Activated naive CD4-positive, alpha-beta T cell treated with anti-CD3 and anti-CD28 coated beads, Interleukin-2, amount 50 U/mL, for 24 hours (primary cell): ENCODE data around the gene TBC1D13.
A peak's percentile ranks its signal among the peaks of the same experiment; 100 is the strongest.

ENCODE experiments used
- H3K27ac Mint-ChIP-seq: one replicate; pipeline ENCODE4 v1.8.0; 2021; ENCODE audit warnings: mild to moderate bottlenecking, mixed read lengths
- H3K27me3 Mint-ChIP-seq: one replicate; pipeline ENCODE4 v1.8.0; 2021; ENCODE audit warnings: mixed read lengths
- H3K36me3 Mint-ChIP-seq: one replicate; pipeline ENCODE4 v1.8.0; 2021; ENCODE audit warnings: mixed read lengths
- H3K4me1 Mint-ChIP-seq: one replicate; pipeline ENCODE4 v1.8.0; 2021; ENCODE audit warnings: mixed read lengths
- H3K4me3 Mint-ChIP-seq: one replicate; pipeline ENCODE4 v1.8.0; 2021; ENCODE audit warnings: mild to moderate bottlenecking, mixed read lengths
- H3K9me3 Mint-ChIP-seq: one replicate; pipeline ENCODE4 v1.8.0; 2021; ENCODE audit warnings: mixed read lengths

TBC1D13 gene

DNA sequence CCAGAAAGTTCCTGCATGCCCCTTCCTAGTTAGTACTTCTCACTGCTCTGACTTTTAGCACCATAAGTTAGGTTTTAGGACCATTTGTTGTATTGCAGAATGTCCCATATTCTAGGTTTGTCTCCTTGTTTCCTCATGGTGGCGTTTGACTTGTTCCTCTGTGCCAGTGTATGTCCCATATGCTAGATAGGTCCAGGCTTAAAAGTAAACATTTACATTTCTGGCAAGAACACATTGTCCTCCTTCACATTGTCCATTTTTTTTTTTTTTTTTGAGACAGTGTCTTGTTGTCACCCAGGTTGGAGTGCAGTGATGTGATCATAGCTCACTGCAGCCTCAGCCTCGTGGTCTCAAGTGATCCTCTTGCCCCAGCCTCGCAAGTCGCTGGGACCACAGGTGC, 15.4 kb downstream of the TBC1D13 start:
- Mint-ChIP-seq H3K27me3 (no peaks in the 10 kb centered on the region), H3K4me1 (no peaks in the 10 kb centered on the region), H3K9me3 (no peaks in the 10 kb centered on the region), H3K36me3 (peaks cover 5% of the 10 kb centered on the region), H3K27ac (no peak overlapping the region), H3K4me3 (no peak overlapping the region)

DNA sequence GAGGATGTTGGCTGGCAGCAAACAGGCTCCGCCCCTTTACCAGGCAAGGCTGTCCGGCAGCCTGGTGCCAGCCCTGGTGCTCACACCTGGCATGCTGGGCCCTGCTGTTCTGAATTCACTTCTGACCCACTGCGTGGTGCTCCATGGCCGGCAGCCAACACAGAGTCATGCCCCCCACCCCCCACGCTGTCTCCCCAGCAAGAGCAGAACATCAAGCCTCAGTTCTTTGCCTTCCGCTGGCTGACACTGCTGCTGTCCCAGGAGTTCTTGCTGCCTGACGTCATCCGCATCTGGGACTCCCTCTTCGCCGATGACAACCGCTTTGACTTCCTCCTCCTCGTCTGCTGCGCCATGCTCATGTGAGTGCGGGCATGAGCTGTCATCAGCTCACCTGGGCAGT, 18.6 kb downstream of the TBC1D13 start:
- Mint-ChIP-seq H3K9me3 (no peaks in the 10 kb centered on the region), H3K4me1 (no peaks in the 10 kb centered on the region), H3K36me3 (peaks cover 5% of the 10 kb centered on the region), H3K27ac (no peak overlapping the region), H3K4me3 (no peak overlapping the region), H3K27me3 (no peaks in the 10 kb centered on the region)

DNA sequence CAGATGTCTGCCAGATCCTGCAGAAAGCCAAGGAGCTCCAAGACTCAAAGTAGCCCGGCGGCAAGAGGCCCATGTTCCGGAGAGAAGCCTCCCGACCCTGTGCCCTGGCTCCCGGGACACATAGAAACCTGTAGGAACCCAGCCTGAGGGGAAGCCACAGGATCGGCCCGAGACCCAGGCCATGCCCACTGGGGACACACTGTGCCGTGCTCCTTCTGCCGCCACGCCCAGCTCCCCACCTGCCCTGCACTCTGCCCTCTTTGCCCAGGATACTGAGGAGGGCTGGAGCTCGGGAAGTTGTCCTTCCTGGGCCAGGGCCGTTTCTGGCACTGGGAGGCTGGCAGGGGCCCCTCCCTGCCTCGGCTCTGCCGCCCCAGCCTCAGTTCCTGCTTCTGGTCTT, 20.8 kb downstream of the TBC1D13 start:
- H3K36me3 Mint-ChIP-seq = peaks cover 5% of the 10 kb centered on the region
- H3K4me1 Mint-ChIP-seq = no peaks in the 10 kb centered on the region
- H3K9me3 Mint-ChIP-seq = no peaks in the 10 kb centered on the region

DNA sequence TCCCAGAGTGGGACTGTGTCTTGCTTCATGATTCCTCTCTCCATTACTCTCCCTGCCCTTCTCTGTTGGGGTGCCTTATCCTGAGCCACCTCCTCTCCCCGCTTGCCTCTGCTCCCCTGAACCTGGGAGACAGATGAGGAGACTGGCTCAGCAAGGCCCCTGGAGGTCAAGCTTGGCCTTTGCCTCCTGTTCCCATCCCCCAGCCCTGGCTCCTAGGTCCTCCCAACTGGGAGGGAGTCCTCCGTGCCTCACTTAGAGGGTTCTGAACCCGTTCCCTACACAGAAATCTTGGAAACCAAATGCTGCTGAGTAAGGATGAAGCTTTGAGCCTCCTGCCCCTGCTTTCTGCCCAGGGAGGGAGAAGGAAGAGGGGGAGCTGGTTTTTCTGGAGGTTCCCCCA, 21.5 kb downstream of the TBC1D13 start:
- Mint-ChIP-seq H3K9me3 (no peaks in the 10 kb centered on the region), H3K4me1 (no peaks in the 10 kb centered on the region), H3K27ac (no peak overlapping the region), H3K36me3 (peaks cover 3% of the 10 kb centered on the region), H3K27me3 (no peaks in the 10 kb centered on the region), H3K4me3 (no peak overlapping the region)

More for the DNA sequence above, 20.8 kb downstream of the TBC1D13 start:
- Mint-ChIP-seq H3K27ac (no peak overlapping the region), H3K27me3 (no peaks in the 10 kb centered on the region), H3K4me3 (no peak overlapping the region)

DNA sequence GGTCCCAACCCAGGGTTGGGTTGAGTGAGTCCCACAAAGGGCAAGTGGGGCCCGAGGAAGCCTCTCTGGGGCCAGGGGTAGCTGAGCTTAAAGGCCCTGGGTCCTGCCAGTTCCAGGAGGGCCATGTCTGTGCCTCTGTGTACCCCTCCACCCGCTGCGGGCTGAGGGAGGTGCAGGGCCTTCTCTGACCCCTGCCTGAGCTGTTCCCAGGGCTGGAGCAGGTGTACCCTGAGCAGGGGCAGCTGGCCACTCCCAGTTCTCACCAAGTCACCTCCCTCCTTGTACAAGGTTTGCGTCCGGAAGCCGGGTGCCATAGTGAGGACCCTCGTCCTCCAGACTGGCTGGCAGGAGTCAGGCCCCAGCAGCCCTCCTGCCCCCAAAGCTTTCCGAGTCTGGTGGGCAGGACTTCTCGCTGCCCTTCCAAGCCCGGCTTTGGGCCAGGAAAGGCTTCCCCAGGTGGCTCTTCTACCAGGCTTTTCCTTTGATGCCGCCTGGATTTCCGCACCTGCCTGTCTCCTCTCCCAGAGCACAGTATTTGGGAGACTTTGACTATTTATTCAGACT, 22.1 kb downstream of the TBC1D13 start:
- peaks cover 1% of the 10 kb centered on the region for H3K36me3 Mint-ChIP-seq
- no peak overlapping the region for H3K4me3 Mint-ChIP-seq
- no peaks in the 10 kb centered on the region for H3K4me1 Mint-ChIP-seq
- H3K27ac Mint-ChIP-seq = no peak overlapping the region
- no peaks in the 10 kb centered on the region for H3K9me3 Mint-ChIP-seq
- no peaks in the 10 kb centered on the region for H3K27me3 Mint-ChIP-seq

DNA sequence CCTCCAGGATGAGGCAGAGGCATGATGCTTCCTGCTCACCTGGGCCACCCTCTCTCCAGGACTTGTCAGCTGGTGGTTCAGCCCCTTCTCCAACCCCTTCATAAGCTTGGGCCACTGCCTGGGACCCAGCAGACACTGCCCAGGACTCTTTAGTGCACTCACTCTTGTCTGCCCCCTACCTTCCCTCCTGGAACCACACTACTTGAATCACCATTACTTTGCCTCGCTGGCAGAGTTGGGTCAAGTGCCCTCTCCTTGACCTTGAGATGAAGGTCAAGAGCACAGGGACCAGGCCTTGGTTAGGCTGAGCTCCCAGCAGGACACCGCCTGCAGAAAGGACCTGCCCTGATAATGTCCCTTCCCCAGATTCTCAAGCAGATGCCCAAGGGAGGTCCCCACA, 22.8 kb downstream of the TBC1D13 start:
- H3K4me1 Mint-ChIP-seq = no peaks in the 10 kb centered on the region

DNA sequence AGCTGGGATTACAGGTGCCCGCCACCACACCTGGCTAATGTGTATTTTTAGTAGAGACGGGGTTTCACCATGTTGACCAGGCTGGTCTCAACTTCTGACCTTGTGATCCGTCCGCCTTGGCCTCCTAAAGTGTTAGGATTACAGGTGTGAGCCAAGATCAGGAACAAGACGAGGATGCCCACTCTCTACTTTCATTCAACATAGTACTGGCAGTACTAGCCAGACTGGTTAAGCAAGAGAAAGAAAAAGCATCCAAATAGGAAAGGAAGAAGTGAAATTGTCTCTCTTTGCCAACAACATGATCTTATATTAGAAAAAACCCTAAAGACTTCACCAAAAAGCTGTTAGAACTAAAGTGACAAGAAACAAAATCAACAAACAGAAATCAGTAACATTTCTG, 23.8 kb downstream of the TBC1D13 start:
- H3K9me3 Mint-ChIP-seq = no peaks in the 10 kb centered on the region
- no peaks in the 10 kb centered on the region for H3K4me1 Mint-ChIP-seq
- H3K27ac Mint-ChIP-seq = no peak overlapping the region
- no peak overlapping the region for H3K4me3 Mint-ChIP-seq
- H3K36me3 Mint-ChIP-seq = peaks cover 1% of the 10 kb centered on the region
- no peaks in the 10 kb centered on the region for H3K27me3 Mint-ChIP-seq

More for the DNA sequence above, 22.8 kb downstream of the TBC1D13 start:
- H3K36me3 Mint-ChIP-seq = peaks cover 1% of the 10 kb centered on the region
- no peaks in the 10 kb centered on the region for H3K9me3 Mint-ChIP-seq
- no peaks in the 10 kb centered on the region for H3K27me3 Mint-ChIP-seq
- no peak overlapping the region for H3K27ac Mint-ChIP-seq
- no peak overlapping the region for H3K4me3 Mint-ChIP-seq

DNA sequence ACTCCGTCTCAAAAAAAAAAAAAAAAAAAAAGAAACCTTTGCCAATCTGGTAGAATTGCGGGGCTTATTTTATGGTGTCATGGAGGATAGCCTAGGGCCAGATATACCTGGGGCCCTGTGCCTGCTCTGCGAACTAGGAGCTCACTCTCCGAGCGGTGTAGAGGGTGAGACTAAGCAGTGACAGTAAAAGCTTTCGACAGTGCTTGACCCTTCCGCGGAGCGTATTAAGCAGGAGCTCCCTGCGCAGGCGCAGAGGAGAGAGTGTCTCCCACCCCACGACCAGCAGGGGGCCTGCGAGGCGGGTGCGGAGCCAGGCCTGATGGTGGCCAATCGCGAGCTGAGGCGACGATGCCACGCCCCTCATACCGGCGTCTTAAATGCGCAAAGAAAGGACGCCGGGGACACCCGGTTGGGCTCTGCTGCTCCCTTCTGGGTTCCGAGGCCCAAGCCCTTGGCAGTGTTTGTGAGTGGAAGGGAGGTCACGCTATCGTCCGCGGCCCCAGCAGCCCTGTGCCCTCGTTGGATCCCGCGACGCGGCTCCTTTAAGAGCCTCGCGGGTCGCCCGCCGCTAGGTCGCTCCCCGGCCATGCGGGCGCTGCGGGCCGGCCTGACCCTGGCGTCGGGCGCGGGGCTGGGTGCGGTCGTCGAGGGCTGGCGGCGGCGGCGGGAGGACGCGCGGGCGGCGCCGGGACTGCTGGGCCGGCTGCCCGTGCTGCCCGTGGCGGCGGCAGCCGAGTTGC, 31.2 kb downstream of the TBC1D13 start, which contains the start of gene ENDOG:
ENDOG (plus strand) TSS at position 402 of the 740 bp plus-strand sequence; CDS start at position 587, 185 bp downstream.
- H3K9me3 Mint-ChIP-seq = no peaks in the 10 kb centered on the region

DNA sequence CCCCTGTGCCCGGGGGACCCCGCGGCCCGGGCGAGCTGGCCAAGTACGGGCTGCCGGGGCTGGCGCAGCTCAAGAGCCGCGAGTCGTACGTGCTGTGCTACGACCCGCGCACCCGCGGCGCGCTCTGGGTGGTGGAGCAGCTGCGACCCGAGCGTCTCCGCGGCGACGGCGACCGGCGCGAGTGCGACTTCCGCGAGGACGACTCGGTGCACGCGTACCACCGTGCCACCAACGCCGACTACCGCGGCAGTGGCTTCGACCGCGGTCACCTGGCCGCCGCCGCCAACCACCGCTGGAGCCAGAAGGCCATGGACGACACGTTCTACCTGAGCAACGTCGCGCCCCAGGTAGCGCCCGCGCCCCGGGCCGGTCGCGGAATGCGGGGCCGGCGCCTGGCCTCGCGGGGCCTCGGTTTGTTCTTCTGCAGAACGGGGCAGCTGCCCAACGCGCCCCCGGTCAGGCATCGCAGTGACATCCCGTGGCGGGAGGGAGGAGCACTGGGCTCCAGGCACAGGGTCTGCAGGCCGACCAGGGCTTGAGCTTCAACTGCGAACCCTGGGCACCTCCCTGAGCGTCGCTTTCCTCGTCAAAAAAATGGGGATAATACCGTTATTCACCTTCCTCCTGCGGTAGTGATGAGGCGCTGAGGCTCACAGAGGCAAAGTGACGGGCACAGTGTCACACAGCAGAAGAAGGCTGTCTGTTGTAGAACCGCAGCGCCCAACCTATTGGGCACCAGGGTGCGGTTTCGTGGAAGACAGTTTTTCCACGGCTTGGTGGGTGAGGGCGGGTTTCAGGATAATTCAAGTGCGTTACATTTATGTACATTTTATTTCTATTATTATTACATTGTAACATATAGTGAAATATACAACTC, 32.0 kb downstream of the TBC1D13 start:
- H3K27me3 Mint-ChIP-seq = no peaks in the 10 kb centered on the region

More for the DNA sequence above, 31.2 kb downstream of the TBC1D13 start, which contains the start of gene ENDOG:
- Mint-ChIP-seq H3K27ac (peak within 1 kb of the TSS; percentile 61), H3K4me3 (peak within 1 kb of the TSS; percentile 87), H3K27me3 (no peaks in the 10 kb centered on the region), H3K4me1 (peaks cover 18% of the 10 kb centered on the region), H3K36me3 (no peaks in the 10 kb centered on the region)

DNA sequence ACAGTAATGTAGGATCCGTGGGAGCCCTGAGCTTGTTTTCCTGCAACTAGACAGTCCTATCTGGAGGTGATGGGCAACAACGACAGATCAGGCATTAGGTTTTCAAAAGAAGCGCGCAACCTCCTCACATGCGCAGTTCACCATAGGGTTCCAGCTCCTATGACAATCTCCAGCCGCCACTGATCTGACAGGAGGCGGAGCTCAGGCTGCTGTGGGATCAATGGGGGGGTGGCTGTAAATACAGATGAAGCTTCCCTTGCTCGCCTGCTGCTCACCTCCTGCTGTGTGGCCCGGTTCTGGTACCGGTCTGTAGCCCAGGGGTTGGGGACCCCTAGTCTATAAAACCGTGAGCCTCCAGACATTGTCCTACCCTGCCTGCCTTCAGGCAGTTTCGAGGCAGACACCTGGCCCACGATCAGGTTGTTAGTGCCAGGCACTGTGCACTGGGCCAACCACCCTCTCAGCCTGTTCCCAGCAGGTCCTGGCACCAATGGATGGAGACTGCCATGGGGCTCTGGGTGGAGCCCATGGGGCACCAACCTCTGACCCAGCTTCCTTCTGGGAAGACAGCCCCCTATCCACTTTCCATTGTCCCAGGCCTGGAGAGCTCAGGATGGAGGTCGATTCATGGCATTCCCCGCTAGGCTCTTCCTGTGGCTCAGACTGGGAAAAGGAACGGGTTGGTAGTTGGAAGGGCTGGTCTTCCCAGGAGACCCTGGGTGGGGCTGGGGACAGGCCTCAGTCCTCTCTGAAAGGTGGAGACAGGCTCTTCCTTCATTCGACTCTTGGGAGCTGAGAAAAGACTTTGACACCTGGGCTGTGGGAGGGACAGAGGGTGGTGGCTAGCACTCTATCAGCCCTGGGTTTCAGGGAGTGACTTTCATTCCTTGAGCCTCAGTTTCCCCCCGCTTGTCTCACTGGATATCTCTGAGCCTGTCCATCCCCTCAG, 32.9 kb downstream of the TBC1D13 start:
- Mint-ChIP-seq H3K4me3 (peak overlapping the region; percentile 84), H3K9me3 (no peaks in the 10 kb centered on the region), H3K27ac (peak overlapping the region; percentile 90), H3K4me1 (peaks cover 18% of the 10 kb centered on the region), H3K36me3 (no peaks in the 10 kb centered on the region), H3K27me3 (no peaks in the 10 kb centered on the region)

More for the DNA sequence above, 32.0 kb downstream of the TBC1D13 start:
- peak overlapping the region; percentile 84 for H3K4me3 Mint-ChIP-seq
- H3K9me3 Mint-ChIP-seq = no peaks in the 10 kb centered on the region
- peaks cover 18% of the 10 kb centered on the region for H3K4me1 Mint-ChIP-seq
- H3K36me3 Mint-ChIP-seq = no peaks in the 10 kb centered on the region
- peak overlapping the region; percentile 61 for H3K27ac Mint-ChIP-seq

DNA sequence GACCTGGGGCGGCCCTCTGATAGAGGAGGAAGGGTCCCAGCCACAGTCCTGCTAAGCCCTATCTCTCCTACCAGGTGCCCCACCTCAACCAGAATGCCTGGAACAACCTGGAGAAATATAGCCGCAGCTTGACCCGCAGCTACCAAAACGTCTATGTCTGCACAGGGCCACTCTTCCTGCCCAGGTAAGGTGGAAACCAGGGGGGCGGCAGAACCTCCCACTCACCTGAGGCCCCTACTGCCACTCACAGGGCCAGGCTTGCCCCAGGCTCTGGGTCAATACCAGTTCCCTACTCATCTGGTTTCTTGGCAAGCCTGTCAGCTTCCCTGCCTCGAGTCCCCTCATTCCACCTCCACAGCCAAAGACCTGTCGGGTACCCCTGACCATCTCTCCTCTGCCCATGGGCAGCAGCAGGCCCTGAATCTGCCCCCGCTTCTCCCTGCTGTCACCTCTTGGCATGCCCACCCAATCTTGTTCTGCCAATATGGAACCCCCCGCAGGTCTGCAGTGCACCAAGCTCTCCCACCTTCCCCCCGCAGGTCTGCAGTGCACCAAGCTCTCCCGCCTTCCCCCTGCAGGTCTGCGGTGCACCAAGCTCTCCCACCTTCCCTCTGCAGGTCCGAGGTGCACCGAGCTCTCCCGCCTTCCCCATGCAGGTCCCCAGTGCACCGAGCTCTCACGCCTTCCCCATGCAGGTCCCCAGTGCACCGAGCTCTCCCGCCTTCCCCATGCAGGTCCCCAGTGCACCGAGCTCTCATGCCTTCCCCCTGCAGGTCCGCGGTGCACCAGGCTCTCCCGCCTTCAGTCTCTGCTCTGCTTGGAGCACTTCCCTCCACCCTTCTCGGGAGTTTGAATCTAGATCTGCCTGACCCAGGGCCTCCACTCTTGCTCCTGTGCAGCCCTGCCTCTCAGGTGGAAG, 33.9 kb downstream of the TBC1D13 start:
- no peaks in the 10 kb centered on the region for H3K36me3 Mint-ChIP-seq
- H3K27me3 Mint-ChIP-seq = no peaks in the 10 kb centered on the region
- no peak overlapping the region for H3K4me3 Mint-ChIP-seq
- peaks cover 18% of the 10 kb centered on the region for H3K4me1 Mint-ChIP-seq
- peak overlapping the region; percentile 90 for H3K27ac Mint-ChIP-seq
- H3K9me3 Mint-ChIP-seq = no peaks in the 10 kb centered on the region

DNA sequence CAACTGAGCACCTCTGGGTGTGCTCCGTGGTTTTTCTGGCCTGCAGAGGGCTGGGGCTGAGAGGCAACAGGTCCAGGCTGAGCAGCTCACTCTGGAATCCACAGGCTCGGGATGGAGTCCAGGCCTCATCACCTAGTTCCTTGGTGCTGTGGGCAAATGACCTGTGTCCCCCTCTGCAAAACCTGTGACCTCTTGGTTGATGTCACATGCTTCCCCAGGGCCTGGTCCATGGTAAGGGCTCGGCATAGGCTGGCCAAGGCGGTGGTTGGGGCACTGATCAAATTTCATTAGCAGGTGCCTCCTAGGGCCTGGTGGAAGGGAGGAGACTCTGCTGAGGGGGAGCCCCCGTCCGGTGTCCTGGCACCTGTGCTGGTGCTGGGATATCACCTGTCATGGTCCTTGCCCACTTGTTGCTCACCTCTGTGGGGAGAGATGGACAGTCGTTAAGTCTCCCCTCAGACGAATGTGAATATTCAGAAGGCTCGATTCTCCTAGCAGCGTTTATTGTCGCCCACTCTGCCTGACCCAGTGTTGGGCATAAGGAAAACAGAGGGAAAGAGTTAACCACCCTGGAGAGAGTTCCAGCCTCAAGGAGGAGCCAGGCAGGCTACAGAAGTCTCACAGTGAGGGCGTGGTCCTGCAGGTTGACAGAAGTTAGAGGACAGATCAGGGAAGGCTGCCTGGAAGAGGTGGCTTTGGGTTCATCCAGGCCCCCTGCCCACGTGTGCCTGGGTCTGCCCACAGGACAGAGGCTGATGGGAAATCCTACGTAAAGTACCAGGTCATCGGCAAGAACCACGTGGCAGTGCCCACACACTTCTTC, 34.7 kb downstream of the TBC1D13 start:
- Mint-ChIP-seq H3K9me3 (no peaks in the 10 kb centered on the region), H3K27ac (peak overlapping the region; percentile 46), H3K36me3 (no peaks in the 10 kb centered on the region), H3K27me3 (no peaks in the 10 kb centered on the region), H3K4me3 (no peak overlapping the region), H3K4me1 (peaks cover 18% of the 10 kb centered on the region)

DNA sequence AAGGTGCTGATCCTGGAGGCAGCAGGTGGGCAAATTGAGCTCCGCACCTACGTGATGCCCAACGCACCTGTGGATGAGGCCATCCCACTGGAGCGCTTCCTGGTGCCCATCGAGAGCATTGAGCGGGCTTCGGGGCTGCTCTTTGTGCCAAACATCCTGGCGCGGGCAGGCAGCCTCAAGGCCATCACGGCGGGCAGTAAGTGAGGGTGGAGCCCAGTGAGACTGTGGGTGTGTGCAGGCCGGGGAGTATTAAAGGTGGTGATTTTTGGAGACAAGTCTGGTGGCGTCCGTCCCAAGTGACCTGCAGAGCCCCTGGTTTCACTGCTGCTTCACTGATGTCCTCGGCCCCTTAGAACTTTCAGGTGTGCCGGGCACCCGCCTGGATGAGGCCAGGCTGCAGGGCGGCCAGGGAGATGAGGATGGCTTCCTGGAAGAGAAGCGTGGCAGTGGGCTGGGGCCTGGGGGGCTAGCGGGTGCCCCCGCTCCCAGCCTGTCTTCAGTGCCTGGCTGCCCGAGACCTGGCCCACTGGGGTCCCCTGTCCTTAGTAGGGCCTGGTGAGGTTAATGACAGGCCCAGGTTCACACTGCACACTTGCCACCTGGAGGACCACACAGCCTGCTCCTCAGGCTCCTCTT, 35.5 kb downstream of the TBC1D13 start:
- Mint-ChIP-seq H3K27me3 (no peaks in the 10 kb centered on the region), H3K27ac (no peak overlapping the region), H3K9me3 (no peaks in the 10 kb centered on the region), H3K36me3 (no peaks in the 10 kb centered on the region), H3K4me1 (peaks cover 23% of the 10 kb centered on the region), H3K4me3 (no peak overlapping the region)
